ENCODE results near the gene NECTIN1. TPM values are rescaled to one million over a fixed set of nuclear protein-coding genes. Genes with fewer than 3 reads are reported as not detected.

NECTIN1 gene
- total and polyA plus RNA-seq, 2 donors (not counting 3 experiments of a cell fraction or from before 2014, with no cell fraction given): 10.8 to 23.6 TPM

DNA sequence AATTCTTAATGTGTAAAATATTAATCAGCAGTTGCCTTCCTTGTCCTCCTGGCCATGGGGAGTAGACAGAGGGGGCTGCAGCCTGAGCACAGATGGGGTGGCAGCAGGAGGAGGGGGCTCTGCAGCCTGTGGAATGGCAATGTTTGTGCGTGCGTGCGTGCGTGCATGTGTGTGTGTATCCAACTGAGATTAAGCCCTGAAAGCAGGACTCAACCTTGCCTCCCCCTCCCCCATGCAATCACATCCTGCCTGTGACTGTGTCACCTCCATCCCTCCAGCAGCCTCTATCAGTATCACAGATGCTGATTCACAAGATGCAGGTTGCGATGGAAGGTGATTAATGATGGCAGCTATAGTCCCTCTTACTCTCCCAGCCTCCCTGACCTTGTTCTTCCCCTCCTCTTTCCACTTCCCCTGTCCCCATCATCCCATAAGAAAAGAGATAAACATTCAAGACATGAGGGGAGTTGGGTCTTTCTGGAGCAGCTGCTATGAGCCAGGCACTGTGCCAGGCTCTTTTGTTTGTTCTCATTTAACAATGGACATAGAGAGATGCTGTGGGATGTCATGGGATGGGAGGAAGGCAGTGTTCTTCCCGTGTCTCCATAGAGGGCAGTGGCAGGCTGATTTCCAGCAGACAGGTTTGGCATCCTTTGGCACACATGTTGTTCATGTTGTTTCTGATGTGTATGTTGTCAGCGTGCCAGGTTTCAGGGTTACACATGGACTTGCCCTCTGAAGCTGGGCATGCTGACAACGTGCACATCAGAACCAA lies 43.8 kb upstream of the NECTIN1 start:
- BruUV-seq (replicated peaks): no TSS peak
- no peaks in the 10 kb centered on the region for H3K36me3 ChIP-seq (ENCODE audit: control insufficient read depth in 2 of 2, extremely low read depth in 1 of 2, insufficient read depth in 2 of 2, low read length in 2 of 2)
- no peak overlapping the region for H3K4me2 ChIP-seq (ENCODE audit: insufficient read depth, low read length)
- H3K9me3 ChIP-seq (replicated peaks; ENCODE audit: control insufficient read depth, insufficient read depth, low read length): no peaks in the 10 kb centered on the region
- no peaks in the 10 kb centered on the region for H3K4me1 ChIP-seq (ENCODE audit: control insufficient read depth, extremely low read depth, insufficient read depth, low read length)
- no peak overlapping the region for H2AFZ ChIP-seq (ENCODE audit: low read depth, low read length)
- H3K9me1 ChIP-seq (replicated peaks; ENCODE audit: control insufficient read depth, extremely low read depth, insufficient read depth, low read length): no peaks in the 10 kb centered on the region
- no peak for FAIRE-seq
- H3K27ac ChIP-seq (ENCODE audit: insufficient read depth, low read depth, low read length): no peak overlapping the region
- H3K79me2 ChIP-seq (ENCODE audit: control insufficient read depth, insufficient read depth, low read length): no peaks in the 10 kb centered on the region
- peaks cover 0 to 2% of the 10 kb centered on the region in 2 experiments for H3K27me3 ChIP-seq (ENCODE audit: control insufficient read depth in 2 of 2, insufficient read depth in 2 of 2, low read length in 2 of 2)
- intact Hi-C loops (cut with micrococcal nuclease): no loop called here
- no peak overlapping the region for H3K4me3 ChIP-seq (replicated peaks in 1 of 3; ENCODE audit: insufficient read depth in 1 of 3, low read depth in 1 of 3, low read length in 3 of 3)
- ChIA-PET POLR2A (no interaction called here), CTCF (no interaction called here)
- dilution Hi-C loops (cut with MboI; ENCODE audit: extremely low pct_ligation_motif_present, low sequenced_read_pairs): no loop called here
- DNase-seq (ENCODE audit: low read depth, low spot score): no peak
- TF ChIP-seq GATA2 (IDR thresholded peaks at IDR 0.05; ENCODE audit: insufficient read depth, insufficient read length, low read depth, low read length) (no peak), EZH2 (IDR thresholded peaks at IDR 0.05; ENCODE audit: borderline replicate concordance, low read depth, low read length, severe bottlenecking) (no peak), JUN (IDR thresholded peaks at IDR 0.05; ENCODE audit: borderline replicate concordance, insufficient read depth, insufficient read length, low read depth) (no peak), FOS (IDR thresholded peaks at IDR 0.05; ENCODE audit: borderline replicate concordance, insufficient read depth, low read length) (no peak), POLR2A (IDR thresholded peaks at IDR 0.05; ENCODE audit: low read depth, low read length) (no peak), MYC (IDR thresholded peaks at IDR 0.05; ENCODE audit: low read depth, low read length) (no peak), POLR2AphosphoS5 (IDR thresholded peaks at IDR 0.05; ENCODE audit: insufficient read depth, low read depth, low read length) (no peak)
- TF ChIP-seq, protein P1, sequence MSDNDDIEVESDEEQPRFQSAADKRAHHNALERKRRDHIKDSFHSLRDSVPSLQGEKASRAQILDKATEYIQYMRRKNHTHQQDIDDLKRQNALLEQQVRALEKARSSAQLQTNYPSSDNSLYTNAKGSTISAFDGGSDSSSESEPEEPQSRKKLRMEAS (IDR thresholded peaks at IDR 0.05; ENCODE audit: insufficient read depth, insufficient read length): no peak
- TF ChIP-seq, protein P2, sequence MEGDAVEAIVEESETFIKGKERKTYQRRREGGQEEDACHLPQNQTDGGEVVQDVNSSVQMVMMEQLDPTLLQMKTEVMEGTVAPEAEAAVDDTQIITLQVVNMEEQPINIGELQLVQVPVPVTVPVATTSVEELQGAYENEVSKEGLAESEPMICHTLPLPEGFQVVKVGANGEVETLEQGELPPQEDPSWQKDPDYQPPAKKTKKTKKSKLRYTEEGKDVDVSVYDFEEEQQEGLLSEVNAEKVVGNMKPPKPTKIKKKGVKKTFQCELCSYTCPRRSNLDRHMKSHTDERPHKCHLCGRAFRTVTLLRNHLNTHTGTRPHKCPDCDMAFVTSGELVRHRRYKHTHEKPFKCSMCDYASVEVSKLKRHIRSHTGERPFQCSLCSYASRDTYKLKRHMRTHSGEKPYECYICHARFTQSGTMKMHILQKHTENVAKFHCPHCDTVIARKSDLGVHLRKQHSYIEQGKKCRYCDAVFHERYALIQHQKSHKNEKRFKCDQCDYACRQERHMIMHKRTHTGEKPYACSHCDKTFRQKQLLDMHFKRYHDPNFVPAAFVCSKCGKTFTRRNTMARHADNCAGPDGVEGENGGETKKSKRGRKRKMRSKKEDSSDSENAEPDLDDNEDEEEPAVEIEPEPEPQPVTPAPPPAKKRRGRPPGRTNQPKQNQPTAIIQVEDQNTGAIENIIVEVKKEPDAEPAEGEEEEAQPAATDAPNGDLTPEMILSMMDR (IDR thresholded peaks at IDR 0.05; ENCODE audit: extremely low read depth in 1 of 2, insufficient read depth in 1 of 2, low read depth in 1 of 2, low read length in 2 of 2): no peak
- no peak overlapping the region for H3K9ac ChIP-seq (replicated peaks; ENCODE audit: extremely low read depth, insufficient read depth, low read length)
- H4K20me1 ChIP-seq (replicated peaks; ENCODE audit: control insufficient read depth, extremely low read depth, insufficient read depth, low read length): no peaks in the 10 kb centered on the region

All from endothelial cell of umbilical vein (primary cell).